Stimulated activated CD4-positive, alpha-beta T cell treated with anti-CD3 and anti-CD28 coated beads, Interleukin-1b, Interleukin-23, amount 100 ng/mL, for 4 hours (primary cell): ENCODE measurements around the gene INTS2.
"Not testable (repeated sequence)": the region's sequence is repeated elsewhere in the genome, so short reads cannot be mapped to it uniquely, and the experiment has no call there.

Experiments
- DNase-seq, 2 donors: peaks; one replicate each; pipeline ENCODE4 v3.0.0-alpha.2; 2020; ENCODE audit warnings: low read depth in 2 of 2

The INTS2 gene

DNA sequence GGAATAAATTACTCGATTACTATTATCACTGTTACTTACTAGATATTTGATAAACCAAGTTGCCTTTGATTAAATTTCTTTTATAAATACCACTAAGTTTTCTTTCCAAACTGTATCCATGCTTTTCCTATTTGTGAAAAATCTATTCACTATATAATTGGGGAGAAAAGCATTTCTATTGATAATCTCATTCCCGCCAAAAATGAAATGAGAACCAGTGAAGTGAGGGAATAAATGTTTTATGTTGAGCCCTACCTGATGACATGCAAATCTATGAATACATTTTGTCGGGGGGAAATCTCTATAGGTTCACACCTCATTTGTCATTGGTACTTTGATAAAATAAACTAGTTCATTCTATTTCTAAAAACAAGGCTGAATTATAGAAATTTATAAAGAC is 80.1 kb downstream of the INTS2 start:
- no peak for DNase-seq

GRCh38 chr17:61846761-61847375 is 80.9 kb downstream of the INTS2 start:
- no peak for DNase-seq

GRCh38 chr17:61846088-61846487 is 81.7 kb downstream of the INTS2 start:
- DNase-seq: no peak

DNA sequence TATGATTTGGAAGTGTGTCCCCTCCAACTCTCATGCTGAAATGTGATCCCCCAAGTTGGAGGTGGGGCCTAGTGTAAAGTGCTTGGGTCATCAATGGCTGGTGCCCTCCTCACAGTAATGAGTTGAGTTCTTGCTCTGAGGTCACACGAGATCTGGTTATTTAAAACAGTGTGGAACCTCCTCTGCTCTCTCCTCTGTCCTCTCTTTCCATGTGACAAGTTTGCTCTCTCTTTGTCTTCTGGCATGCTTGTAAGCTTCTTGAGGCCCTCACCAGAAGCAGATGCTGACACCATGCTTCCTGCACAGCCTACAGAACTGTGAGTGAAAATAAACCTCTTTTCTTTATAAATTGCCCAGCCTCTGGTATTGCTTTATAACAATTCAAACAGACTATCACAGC is 84.3 kb downstream of the INTS2 start:
- DNase-seq: no peak

DNA sequence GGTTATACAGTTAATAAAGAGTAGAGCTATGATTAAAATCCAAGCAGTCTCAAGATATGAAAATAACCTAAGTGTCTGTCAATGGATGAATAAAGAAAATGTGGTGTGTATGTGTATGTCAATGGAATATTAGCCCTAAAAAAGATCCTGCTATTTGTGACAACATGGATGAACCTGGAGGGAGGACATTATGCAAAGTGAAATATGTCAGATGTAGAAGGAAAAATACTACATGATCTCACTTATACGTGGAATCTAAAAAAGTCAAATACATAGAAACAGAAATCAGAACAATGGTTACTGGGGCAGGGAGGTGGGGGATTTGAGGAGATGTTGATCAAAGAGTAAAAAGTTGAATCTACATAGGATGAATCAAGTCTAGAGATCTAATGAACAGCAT is 84.9 kb downstream of the INTS2 start:
- no peak for DNase-seq

GRCh38 chr17:61839300-61839786 is 88.4 kb downstream of the INTS2 start:
- no peak for DNase-seq

DNA sequence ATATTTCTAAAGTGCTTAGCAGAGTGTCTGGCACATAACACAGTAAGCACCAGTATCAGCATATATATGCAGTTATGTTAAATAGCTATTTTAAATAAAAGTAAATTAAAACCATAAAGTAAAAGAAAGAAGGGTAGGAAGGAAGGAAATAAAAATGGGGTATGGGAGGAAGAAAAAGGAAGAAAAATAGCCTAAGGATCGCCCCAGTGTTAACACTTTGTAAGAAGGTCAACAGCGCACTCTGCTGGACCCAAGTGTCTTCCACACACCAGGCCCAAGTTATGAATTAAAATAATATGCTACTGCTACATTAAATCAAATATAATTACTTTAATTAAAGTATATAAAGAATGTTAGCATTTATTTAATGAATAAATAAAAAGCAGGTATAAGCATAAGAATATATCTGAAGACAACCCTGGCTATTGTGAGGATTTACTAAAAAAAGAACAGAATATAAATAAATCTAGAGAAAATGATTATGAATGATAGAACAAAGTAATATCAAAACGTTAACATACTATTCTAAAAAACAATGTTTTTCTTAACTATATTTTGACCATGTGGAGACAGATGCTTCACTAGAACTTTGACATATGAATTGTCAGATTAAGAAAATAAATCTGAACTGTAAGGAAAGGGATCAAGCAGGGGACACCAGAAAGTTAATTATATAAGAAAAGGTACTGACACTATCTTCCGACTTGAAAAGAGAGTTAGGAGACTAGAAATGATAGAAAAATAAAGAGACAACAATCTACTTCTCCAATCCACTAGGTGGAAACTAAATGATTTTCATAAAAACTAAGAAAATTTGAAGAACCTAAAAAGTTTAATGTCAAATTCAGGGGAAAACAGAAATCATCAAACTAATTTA is 90.4 kb downstream of the INTS2 start:
- peak; percentile 15 to 33 for DNase-seq

DNA sequence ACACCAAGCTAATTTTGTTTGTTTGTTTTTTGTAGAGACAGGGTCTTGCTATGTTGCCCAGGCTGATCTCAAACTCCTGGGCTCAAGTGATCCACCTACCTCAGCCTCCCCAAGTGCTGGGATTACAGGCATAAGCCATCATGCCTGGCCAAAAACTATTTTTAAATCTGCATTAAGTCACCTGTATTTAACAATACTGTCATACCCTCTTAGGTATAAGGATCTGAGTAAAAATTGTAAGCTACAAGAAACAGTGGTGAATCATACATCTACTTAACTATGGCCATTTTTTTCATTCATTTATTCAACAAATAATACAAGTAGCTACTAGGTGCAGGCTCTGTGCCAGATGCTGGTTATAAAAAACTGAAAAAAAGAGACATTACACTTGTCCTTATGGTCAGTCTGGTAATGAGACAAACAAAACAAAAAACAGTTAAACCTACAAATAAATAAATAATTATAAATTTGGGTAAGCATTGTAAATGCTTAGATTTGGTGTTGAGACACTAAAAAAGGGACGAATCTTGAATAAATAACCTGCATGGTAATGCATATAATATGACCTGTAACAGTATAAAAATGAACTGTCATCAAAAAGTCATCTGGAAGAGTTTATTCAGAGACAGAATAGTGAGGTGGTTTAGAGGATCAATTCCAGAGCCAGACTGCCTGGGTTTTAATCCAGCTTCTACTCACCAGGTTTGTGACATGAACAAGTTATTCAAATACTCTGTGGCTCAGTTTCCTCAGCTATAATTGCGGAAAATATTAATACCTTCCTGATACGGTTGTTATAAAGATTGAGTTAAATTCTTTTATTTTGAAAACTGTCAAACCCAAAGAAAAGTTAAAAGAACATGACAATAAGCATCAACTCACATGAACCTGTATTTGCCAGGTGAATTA is 91.3 kb downstream of the INTS2 start:
- no peak for DNase-seq

DNA sequence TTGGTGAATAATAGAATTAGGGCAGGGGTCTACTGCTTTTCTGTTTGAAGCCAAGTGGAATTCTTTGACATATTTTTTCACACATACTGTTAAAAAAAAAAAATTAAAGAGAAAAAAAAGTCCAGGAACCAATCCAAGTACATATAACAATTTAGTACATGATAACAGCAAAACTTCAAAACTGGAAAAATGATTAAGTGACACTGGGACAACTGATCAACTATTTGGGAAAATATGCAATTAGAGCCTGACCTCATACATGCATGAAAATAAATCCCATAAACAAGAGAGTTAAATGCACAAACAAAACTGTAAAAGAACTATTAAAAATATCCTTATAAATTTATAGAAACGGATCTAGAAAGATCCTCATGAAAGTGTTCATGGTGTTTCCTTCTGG is 92.2 kb downstream of the INTS2 start:
- no peak for DNase-seq

DNA sequence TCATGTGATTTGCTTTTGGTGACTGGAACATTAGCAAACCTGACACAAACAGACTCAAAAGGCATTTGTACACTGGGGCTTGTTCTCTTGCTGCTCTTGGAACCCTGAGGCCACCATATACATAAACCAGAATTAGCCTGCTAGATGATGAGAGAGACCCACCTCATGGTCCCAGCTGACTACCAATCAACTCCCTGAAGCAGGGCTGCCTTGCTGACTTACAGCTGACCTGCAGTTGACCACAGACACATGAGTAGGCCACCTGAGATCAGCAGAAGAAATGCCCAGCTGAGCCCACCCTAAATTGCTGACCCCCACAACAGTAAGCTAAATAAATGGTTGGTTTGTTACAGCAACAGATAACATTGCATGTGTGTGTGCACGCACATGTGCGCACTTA is 93.2 kb downstream of the INTS2 start:
- DNase-seq: no peak

DNA sequence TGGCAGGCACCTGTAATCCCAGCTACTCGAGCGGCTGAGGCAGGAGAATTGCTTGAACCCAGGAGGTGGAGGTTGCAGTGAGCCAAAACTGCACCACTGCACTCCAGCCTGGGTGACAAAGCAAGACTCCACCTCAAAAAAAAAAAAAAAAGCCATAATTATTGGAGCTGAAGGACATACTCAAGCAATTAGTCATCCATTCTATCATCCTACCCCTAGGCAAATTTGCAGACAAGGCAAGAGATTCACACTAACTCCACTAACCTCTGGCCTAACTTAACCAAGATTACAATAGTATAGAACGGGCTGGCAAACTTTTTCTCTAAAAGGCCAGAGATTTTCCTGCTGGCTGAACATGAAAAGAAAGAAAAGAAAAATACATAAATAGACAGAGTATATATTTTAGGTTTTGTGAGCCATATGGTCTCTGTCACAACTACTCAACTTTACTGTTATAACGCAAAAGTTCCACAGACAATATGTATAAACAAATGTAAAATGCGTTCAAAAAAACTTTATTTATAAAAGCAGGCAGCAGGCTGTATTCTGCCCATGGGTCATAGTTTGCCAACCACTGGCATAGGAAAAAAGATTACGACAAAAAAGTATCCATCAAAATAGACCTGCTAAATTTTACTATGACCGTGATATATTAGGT is 94.1 kb downstream of the INTS2 start:
- DNase-seq: no peak

- DNase-seq: no peak
Observed at GRCh38 chr17:61832463-61832862, 95.3 kb downstream of the INTS2 start.

DNA sequence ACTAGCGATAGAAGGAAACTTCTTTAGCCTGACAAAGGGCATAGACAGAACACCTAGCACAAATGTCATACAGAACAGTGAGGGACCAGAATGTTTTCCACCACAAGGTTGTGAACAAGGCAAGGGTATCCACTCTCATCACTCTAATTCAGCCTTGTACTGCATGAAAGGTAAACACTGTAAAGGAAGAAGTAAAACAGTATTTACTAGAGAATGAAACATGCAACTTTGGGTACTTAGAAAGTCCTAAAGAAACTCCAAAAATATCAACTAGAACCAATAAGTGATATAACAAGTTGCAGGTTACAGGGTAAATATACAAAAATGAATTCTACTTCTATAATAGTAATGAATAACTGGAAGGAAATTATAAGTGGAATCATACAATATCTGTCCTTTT is 96.7 kb downstream of the INTS2 start:
- DNase-seq: no peak

GRCh38 chr17:61828694-61829093 is 99.1 kb downstream of the INTS2 start:
- no peak for DNase-seq

- DNase-seq: no peak
Observed at GRCh38 chr17:61827649-61828395, 100.0 kb downstream of the INTS2 start.

GRCh38 chr17:61826866-61827265 is 100.9 kb downstream of the INTS2 start:
- not testable (repeated sequence) for DNase-seq

DNA sequence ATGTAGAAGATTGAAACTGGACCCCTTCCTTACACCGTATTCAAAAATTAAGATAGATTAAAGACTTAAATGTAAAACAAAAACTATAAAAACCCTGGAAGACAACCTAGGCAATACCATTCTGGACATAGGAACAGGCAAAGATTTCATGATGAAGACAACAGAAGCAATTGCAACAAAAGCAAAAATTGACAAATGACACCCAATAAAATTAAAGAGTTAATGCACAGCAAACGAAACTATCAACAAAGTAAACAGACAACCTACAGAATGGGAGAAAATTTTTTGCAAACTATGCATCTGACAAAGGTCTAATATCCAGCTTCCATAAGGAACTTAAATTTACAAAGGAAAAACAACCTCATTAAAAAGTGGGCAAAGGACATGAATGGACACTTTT is 101.6 kb downstream of the INTS2 start:
- not testable (repeated sequence) for DNase-seq

DNA sequence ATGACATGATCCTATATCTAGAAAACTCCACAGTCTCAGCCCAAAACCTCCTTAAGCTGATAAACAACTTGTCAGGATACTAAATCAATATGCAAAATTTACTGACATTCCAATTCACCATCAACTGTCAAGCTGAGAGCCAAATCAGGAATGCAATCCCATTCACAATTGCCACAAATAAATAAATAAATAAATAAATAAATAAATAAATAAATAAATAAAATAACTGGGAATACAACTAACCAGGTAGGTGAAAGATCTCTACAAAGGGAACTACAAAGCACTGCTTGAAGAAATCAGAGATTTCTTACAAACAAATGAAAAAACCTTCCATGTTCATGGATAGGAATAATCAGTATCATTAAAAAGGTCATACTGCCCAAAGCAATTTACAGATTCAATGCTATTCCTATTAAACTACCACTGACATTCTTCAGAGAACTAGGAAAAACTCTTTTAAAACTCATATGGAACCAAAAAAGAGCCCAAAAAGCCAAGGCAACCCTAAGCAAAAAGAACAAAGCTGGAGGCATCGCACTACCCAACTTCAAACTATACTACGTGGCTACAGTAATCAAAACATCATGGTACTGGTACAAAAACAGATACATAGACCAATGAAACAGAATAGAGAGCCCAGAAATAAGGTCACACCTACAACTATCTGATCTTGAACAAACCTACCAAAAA is 102.2 kb downstream of the INTS2 start:
- DNase-seq: no peak

- DNase-seq: no peak
Observed at GRCh38 chr17:61822326-61823285, 105.2 kb downstream of the INTS2 start.
